Hepatocyte (in vitro differentiated cells): Measurements from ENCODE around the gene CUTA. TPM values are rescaled to one million over a fixed set of nuclear protein-coding genes. Genes with fewer than 3 reads are reported as not detected.

ENCODE experiments used
- DNase-seq: peaks from one replicate; pipeline ENCODE4 v3.0.0-alpha.2; 2016; ENCODE audit warnings: low spot score
- H2AFZ ChIP-seq: fragments of 200-600 bp; sonication (generic); 2 replicates; pipeline ENCODE4 v1.6.0; 2016; ENCODE audit warnings: antibody characterized with exemption, mild to moderate bottlenecking
- H3K27ac ChIP-seq: fragments of 200-600 bp; sonication (generic); 2 replicates; pipeline ENCODE4 v1.5.1; 2016; ENCODE audit warnings: mild to moderate bottlenecking
- H3K27me3 ChIP-seq: fragments of 200-600 bp; sonication (generic); 2 replicates; pipeline ENCODE4 v1.6.1; 2016
- H3K36me3 ChIP-seq: fragments of 200-600 bp; sonication (generic); replicated peaks from 2 replicates; pipeline ENCODE4 v1.5.1; 2016; ENCODE audit warnings: low read depth; ENCODE audit not compliant: insufficient read depth
- H3K4me1 ChIP-seq: fragments of 200-600 bp; sonication (generic); 2 replicates; pipeline ENCODE4 v1.5.1; 2016; ENCODE audit warnings: mild to moderate bottlenecking, moderate library complexity; ENCODE audit not compliant: insufficient read depth
- H3K4me2 ChIP-seq: fragments of 200-600 bp; sonication (generic); 2 replicates; pipeline ENCODE4 v1.6.0; 2016
- H3K4me3 ChIP-seq: fragments of 200-600 bp; sonication (generic); 2 replicates; pipeline ENCODE4 v1.5.1; 2016; ENCODE audit warnings: mild to moderate bottlenecking
- H3K79me2 ChIP-seq: fragments of 200-600 bp; sonication (generic); 2 replicates; pipeline ENCODE4 v1.6.0; 2017; ENCODE audit warnings: mild to moderate bottlenecking
- H3K9me2 ChIP-seq: fragments of 200-600 bp; sonication (generic); replicated peaks from 2 replicates; pipeline ENCODE4 v1.6.0; 2017; ENCODE audit warnings: mild to moderate bottlenecking; ENCODE audit not compliant: insufficient read depth
- H3K9me3 ChIP-seq: fragments of 200-600 bp; sonication (generic); 2 replicates; pipeline ENCODE4 v1.5.1; 2016; ENCODE audit warnings: low read depth, mild to moderate bottlenecking
- H4K20me1 ChIP-seq: fragments of 200-600 bp; sonication (generic); 2 replicates; pipeline ENCODE4 v1.6.0; 2016; ENCODE audit warnings: mild to moderate bottlenecking; ENCODE audit not compliant: insufficient read depth, poor library complexity, severe bottlenecking
- EZH2 ChIP-seq: fragments of 200-600 bp; sonication (generic); IDR thresholded peaks from 2 replicates; pipeline ENCODE4 v1.6.1; 2016; ENCODE audit warnings: antibody characterized with exemption, mild to moderate bottlenecking, borderline replicate concordance
- EZH2phosphoT487 ChIP-seq: fragments of 200-600 bp; sonication (generic); IDR thresholded peaks from one replicate; pipeline ENCODE4 v1.6.1; 2018; ENCODE audit warnings: antibody characterized with exemption, mild to moderate bottlenecking, low read depth, moderate library complexity; ENCODE audit not compliant: unreplicated experiment, severe bottlenecking
- WGBS: methylation state at CpG from one replicate; pipeline ENCODE4 v1.1.6; 2016; ENCODE audit warnings: low lambda C conversion rate; ENCODE audit errors: missing lambda C conversion rate; 5-methylcytosine and 5-hydroxymethylcytosine counted together
- polyA plus RNA-seq: library from polyadenylated mRNA; unstranded; fragments of >200 nt; fragmentation: Nextera tagmentation; extraction: Ambion mirVana; gene quantifications from 2 replicates; pipeline ENCODE4 v1.2.1, GENCODE V29; 2016
- total RNA-seq: library from RNA; depleted of rRNA; stranded (reverse); fragments of >200 nt; gene quantifications from 2 replicates; pipeline ENCODE4 v1.2.3, GENCODE V29; 2014
- TF ChIP-seq, protein P1 (sequence below): fragments of 200-600 bp; sonication (generic); IDR thresholded peaks from 2 replicates; pipeline ENCODE4 v1.5.1; 2016; ENCODE audit warnings: antibody characterized with exemption, mild to moderate bottlenecking; ENCODE audit not compliant: poor library complexity

CUTA gene
- total and polyA plus RNA-seq, 2 experiments from 2014 or later = 121 to 349 TPM

GRCh38 chr6:33411632-33412005 lies 6.3 kb downstream of the CUTA start:
- no peak for TF ChIP-seq EZH2
- Histone ChIP-seq H3K9me2 (no peaks in the 10 kb centered on the region), H3K79me2 (peaks cover 37% of the 10 kb centered on the region), H3K4me3 (peak overlapping the region; percentile 99), H3K36me3 (no peaks in the 10 kb centered on the region), H3K27me3 (no peaks in the 10 kb centered on the region), H3K4me2 (peak overlapping the region; percentile 96), H3K9me3 (no peaks in the 10 kb centered on the region), H3K4me1 (peaks cover 17% of the 10 kb centered on the region), H4K20me1 (peaks cover under 1% of the 10 kb centered on the region), H2AFZ (peak overlapping the region; percentile 51), H3K27ac (peak overlapping the region; percentile 93)
- no peak for DNase-seq
- 68% methylated on average over 6 of the region's 6 CpGs for WGBS

GRCh38 chr6:33410711-33411631 lies 6.9 kb downstream of the CUTA start, which contains the start of gene PHF1:
Gene PHF1, plus strand, starts transcription at chr6:33411014. Its CDS starts 1,250 bp downstream, at chr6:33412264.
- H3K9me2 ChIP-seq = no peaks in the 10 kb centered on the region
- H3K36me3 ChIP-seq = no peaks in the 10 kb centered on the region
- TF ChIP-seq EZH2phosphoT487 (no peak), EZH2 (no peak)
- TF ChIP-seq, protein P1, sequence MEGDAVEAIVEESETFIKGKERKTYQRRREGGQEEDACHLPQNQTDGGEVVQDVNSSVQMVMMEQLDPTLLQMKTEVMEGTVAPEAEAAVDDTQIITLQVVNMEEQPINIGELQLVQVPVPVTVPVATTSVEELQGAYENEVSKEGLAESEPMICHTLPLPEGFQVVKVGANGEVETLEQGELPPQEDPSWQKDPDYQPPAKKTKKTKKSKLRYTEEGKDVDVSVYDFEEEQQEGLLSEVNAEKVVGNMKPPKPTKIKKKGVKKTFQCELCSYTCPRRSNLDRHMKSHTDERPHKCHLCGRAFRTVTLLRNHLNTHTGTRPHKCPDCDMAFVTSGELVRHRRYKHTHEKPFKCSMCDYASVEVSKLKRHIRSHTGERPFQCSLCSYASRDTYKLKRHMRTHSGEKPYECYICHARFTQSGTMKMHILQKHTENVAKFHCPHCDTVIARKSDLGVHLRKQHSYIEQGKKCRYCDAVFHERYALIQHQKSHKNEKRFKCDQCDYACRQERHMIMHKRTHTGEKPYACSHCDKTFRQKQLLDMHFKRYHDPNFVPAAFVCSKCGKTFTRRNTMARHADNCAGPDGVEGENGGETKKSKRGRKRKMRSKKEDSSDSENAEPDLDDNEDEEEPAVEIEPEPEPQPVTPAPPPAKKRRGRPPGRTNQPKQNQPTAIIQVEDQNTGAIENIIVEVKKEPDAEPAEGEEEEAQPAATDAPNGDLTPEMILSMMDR = peak; percentile 25
- H2AFZ ChIP-seq = peak within 1 kb of the TSS; percentile 54
- H3K27me3 ChIP-seq = no peaks in the 10 kb centered on the region
- peak within 1 kb of the TSS; percentile 96 for H3K4me2 ChIP-seq
- no peaks in the 10 kb centered on the region for H4K20me1 ChIP-seq
- H3K9me3 ChIP-seq = no peaks in the 10 kb centered on the region
- peak within 1 kb of the TSS; percentile 93 for H3K27ac ChIP-seq
- 0% methylated on average over 19 of the region's 67 CpGs for WGBS
- H3K4me3 ChIP-seq = peak within 1 kb of the TSS; percentile 99
- H3K79me2 ChIP-seq = peaks cover 31% of the 10 kb centered on the region
- peaks cover 10% of the 10 kb centered on the region for H3K4me1 ChIP-seq
- peak; percentile 91 for DNase-seq

DNA sequence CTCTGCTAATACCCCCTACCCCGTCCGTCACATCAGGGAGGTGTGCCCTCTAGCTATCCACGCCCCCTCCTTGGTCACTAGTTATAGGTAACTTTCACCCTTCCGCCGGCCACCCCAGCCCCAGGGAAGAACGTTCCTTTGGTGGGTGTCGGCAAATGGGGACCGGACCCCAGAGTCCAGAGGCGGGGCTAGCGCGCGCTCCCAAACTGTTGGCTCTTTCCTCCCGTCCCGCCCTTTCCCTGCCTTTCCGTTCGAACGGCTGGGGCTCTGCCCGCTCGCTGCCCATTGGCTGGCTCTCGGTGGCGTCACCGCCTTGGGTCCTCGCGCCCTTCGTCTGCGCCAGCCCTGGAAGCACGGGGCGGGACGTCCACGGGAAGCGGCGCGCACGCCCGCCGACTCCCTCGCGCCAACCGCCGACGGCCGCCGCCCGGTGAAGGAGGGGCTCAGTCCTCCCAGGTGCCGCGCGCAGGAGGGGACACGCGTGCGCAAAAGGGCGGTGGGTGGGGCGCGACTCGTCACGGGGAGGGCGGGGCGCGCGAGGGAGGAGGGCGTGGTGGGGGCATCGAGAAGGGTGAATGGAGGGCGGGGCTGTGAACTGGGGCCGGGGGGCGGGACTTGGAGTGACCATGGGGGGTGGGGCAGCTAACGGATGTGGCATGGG lies 7.7 kb downstream of the CUTA start:
- peaks cover 23% of the 10 kb centered on the region for H3K79me2 ChIP-seq
- no peaks in the 10 kb centered on the region for H3K9me2 ChIP-seq
- TF ChIP-seq, protein P1 = no peak
- TF ChIP-seq EZH2 (no peak), EZH2phosphoT487 (no peak)
- peak; percentile 99 for DNase-seq
- peak overlapping the region; percentile 96 for H3K4me2 ChIP-seq
- no peaks in the 10 kb centered on the region for H3K36me3 ChIP-seq
- no peaks in the 10 kb centered on the region for H3K27me3 ChIP-seq
- peak overlapping the region; percentile 93 for H3K27ac ChIP-seq
- H3K4me3 ChIP-seq = peak overlapping the region; percentile 99
- WGBS = under 1% methylated on average over 22 of the region's 65 CpGs
- H3K4me1 ChIP-seq = peaks cover 8% of the 10 kb centered on the region
- H2AFZ ChIP-seq = peak overlapping the region; percentile 54
- no peaks in the 10 kb centered on the region for H3K9me3 ChIP-seq
- no peaks in the 10 kb centered on the region for H4K20me1 ChIP-seq
